Measurements from ENCODE around the gene SPATA31C1.
A peak's percentile ranks its signal among the peaks of the same experiment; 100 is the strongest.

The SPATA31C1 gene

DNA sequence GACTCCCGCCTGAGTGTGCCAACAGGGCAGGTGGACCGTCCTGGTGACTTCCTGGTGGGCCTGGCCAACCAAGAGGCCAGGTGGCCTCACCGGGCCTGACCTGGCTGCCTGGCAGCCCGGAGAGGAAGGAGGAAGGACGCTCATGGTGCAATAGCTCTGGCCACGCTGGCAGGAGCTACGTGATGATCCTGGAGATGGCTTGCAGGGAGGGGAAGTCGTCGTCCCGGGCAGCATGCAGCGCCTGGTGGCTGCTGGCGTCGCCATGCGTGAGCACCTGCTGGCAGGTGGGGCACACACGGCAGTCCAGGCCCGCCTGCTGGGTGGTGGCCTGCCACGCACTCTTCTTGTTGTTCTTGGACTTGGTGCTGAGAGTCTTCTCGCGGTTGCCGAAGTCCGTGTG is 26.3 kb downstream of the SPATA31C1 start:
- DNase-seq, result no peak

DNA sequence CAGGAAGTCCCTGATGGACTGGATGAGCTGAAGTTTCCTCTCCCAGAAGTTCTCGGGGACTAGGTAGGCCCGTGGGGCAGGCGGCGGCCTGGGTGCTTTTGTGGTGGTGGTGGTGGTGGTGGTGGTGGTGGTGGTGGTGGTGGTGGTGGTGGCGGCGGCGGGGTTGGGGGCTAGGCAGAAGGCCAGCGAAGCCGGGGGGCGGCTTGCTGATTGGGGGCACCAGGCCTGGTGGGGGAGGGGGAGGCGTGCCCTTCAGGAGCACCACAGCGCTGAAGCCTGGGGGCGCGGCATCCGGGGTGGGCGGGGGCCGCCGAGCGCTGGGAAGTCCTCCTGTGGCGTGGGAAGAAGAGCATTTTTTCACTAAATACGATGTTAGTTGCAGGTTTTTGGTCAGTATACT is 26.9 kb downstream of the SPATA31C1 start:
- DNase-seq, result no peak

DNA sequence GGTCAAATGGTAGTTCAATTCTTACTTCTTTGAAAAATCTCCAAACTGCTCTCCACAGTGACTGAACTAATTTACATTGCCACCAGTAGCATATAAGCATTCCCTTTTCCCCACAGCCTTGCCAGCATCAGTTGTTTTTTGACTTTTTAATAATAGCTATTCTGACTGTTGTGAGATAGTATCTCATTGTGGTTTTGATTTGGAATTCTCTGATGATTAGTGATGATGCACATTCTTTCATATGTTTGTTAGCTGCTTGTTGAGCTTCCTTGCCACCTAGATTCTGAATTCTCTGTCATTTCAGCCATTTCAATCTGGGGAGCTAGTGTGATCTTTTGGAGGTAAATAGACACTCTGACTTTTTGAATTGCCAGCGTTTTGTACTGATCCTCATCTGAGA is 32.5 kb downstream of the SPATA31C1 start:
- DNase-seq, result no peak

DNA sequence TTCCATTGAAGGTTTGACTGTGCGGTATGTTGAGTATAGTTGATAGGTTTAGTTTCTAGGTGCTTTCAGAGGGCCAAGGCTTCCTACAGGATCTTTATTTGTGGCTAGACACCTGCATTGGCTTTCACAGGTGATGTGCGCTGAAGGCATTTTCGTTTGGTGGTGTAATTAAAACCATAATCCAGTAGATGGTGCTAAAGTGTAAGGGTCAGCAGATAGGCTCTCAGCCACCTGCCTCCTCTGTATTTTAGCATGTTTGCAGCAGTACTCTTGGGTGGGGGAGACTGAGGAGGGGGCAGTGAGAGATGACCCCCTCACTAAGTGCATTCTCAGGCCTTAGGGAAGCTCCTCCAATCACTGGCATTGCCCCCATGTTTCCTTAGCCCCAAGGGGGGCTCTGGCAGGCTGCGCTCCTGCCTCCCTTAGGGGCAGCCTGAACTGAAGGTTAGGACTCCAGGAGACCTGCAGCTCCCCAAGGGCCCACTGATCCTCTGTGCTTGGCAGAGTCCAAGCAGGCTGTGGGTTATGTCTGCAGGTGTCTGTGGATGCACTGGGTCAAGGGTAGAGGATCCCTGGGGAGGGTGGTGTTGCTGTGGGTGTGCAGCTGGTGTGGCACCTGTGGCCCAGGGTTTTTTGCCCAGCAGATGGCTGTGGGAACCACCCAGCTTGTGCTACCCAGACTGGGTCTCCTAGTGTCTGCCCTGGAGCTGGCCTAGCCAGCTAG is 33.2 kb downstream of the SPATA31C1 start:
- peak in 1 of 2 experiments; percentile 31 for DNase-seq

DNA sequence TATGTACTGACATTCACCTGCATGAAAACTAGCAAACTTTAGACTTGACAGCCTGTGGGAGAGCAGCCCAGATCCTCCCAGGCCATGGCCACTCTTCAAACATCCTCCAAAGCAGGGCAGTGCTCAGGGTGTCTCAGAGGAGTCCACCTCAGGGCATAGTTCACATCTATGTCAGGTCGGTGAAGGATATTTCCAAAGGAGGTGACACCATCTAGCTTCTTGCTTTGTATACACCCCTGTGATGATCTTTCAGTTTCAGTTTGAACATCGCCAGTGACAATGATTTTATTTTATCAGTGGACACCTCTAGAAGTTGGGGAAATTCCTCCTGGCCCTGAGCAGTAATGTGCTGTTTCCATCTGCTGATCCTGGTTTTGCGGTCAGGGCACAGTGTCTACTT is 36.5 kb downstream of the SPATA31C1 start:
- DNase-seq, result no peak

DNA sequence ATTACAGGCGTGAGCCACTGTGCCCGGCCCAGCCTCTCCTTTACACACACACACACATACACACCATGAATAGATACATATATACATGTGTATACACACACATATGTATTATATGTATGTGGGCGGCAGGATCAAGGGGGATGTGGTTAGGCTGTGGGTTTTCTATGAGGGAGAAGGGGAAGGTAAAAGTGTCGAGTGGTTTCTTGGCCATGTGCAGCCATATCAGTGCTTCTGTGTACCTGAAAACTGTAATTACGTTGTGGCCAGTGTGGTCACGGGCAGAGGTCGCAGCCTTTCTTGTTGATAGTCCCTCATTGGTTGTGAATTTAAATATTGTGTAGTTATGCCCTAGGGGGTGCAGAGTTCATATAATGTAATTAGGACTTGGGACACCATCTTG is 40.1 kb downstream of the SPATA31C1 start:
- no peak for DNase-seq

DNA sequence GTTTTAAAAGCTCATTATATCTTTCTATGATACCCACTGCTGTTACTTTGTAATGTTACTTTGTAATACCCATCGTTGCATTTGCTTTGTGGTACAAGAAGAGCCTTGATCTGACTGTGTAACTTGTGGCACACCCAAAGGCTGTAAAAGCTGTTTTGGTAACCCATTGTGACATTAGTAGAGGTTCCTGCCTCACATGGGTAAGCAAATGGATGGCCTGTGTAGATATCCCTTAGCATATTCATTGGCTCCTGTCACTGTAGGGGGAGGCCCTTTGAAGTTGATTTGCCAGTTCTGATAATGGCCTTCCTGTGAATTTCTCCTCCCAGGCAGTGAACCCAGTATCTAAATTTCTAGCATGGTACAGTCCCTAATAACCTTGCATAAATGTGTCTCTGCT is 40.8 kb downstream of the SPATA31C1 start:
- DNase-seq, result no peak

DNA sequence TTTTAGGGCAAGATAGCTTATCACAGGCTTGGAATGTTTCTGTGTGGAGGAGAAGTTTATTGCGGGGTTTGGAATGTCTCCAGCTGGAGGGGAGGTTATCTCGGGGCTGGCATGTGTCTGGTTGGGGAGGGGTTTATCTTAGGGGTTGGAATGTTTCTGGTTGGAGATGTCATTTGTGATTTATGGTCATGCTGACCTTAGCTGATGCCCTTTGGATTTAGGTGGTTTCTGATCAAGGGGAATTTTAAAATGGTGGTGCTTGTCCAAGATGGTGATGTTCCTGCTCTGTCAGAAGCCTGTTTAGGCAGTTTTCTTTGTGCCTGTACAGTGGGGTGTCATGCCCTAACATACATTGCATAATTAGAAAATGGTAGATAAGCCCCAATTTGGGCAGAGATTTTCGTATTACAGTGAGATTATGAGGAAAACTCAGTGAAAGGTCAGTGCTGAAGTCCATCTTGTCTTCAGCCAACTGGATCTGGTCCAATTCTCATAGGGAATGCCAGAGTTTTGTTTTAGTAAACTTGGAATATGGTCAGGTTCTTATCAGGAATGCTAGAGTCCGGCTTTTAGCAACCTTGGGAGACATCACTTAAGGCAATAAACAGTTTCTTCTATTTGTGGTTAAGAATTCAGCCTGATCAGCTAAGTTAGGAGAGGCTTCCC is 42.3 kb downstream of the SPATA31C1 start:
- DNase-seq, result no peak

DNA sequence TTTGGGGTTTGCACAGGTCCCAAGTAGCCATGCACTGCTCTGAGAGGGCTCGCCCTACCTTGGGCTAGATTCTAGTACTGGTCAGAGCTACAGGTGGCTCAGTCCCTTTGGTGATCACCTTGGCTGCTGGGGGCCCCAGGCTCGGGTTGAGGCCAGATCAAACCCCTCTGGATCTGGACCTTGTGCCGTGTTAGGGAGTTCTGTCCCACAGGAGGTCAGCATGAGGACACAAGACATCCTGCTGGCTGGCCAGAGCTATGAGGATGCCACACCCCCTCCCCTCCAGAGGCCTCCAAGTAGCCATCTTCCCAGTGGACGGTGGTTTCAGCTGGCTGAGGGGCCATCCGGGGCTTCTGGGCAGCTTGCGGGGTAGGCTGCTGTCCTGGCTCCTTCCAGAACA is 46.0 kb downstream of the SPATA31C1 start:
- no peak for DNase-seq

DNA sequence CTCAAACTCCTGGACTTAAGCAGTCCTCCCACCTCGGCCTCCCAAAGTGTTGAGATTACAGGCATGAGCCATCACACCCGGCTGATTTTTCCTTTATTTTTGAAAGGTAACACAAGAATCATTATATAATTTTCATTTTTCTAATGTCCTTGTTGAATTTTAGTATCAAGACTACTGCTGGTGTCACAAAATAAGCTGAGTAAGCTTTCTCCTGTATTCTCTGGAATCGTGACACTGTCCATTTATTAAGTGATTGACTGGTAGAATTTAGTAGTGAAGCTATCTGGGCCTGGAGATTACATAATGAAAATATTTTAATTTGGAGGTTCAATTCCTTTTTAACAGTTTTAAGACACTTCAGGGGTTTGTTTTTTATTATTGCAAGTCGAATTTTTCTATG is 47.1 kb downstream of the SPATA31C1 start:
- DNase-seq, result no peak

DNA sequence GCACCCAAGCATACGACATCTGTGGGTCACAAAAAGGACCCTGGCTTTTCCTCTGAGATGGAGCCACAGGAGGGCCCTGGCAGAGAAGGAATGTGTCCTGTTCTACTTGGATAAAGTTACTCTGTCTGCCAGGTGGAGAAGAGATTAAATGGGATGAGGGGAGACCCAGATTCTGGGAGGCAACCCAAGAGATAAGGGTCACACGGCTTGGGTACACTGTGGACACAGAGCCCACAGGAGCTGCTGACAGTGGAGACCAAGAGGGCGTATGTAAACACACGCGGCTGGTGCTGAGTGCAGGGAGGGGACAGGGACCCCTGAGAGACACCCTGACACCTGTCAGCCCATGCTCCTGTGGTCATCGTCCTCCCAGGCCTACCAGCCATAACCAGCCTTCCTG is 50.4 kb downstream of the SPATA31C1 start:
- DNase-seq, result no peak

DNA sequence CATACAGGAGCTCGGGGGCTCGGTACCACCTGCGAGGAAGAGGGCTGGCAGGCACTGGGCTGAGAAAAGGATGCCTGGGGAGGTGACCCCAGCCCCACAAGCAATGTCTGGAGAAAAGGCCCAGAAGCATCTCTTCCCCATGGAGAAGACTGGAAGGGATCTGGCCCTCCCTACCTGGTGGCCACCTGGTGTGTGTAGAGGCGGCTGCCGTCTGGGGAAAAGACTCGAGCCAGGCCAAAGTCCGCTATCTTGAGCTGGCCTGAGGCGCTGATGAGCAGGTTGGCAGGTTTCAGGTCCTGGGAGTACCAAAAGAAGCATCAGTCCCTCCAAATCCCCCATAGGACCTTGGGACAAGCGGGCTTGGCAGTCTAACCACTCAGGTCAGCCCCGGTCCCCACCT is 52.8 kb downstream of the SPATA31C1 start:
- DNase-seq, result no peak

DNA sequence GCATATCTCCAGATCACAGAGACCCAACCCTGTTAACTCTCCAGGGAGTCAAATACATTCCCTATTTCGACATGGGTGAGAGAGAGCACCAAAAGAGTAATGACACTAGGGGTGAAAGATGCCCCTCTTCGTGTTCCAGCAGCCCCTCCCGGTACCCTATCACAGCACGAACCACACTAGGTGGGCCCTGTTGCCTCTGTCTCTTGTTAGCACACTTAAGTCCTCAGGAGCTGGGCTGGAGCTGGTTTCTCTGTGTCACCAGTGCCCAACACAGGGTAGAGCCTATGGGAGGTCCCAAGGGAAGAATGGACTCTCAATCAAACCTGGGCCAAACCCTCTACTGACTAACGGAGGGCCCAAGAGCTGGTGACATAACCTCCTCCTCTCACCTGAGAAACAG is 55.4 kb downstream of the SPATA31C1 start:
- no peak for DNase-seq
